ENCODE measurements around the gene MRPL21.
"Not testable (repeated sequence)": the region's sequence is repeated elsewhere in the genome, so short reads cannot be mapped to it uniquely, and the experiment has no call there.

MRPL21 gene

GRCh38 chr11:68881320-68881719, 22.3 kb downstream of the MRPL21 start:
- no peak overlapping the region for H3K9ac ChIP-seq (ENCODE audit: low read depth, low read length)
- no peaks in the 10 kb centered on the region; the same call in 1 of the 2 replicates for H3K36me3 ChIP-seq (ENCODE audit: insufficient read depth, low read length)
- no peaks in the 10 kb centered on the region for H3K4me1 ChIP-seq (ENCODE audit: insufficient read depth, low read length)
- H3K9me3 ChIP-seq (ENCODE audit: control insufficient read depth, insufficient read depth, low read length), result no peaks in the 10 kb centered on the region

GRCh38 chr11:68880851-68881250, 22.8 kb downstream of the MRPL21 start:
- H3K36me3 ChIP-seq (ENCODE audit: insufficient read depth, low read length), result no peaks in the 10 kb centered on the region; the same call in 1 of the 2 replicates
- no peaks in the 10 kb centered on the region for H3K9me3 ChIP-seq (ENCODE audit: control insufficient read depth, insufficient read depth, low read length)
- H3K9ac ChIP-seq (ENCODE audit: low read depth, low read length), result no peak overlapping the region
- no peaks in the 10 kb centered on the region for H3K4me1 ChIP-seq (ENCODE audit: insufficient read depth, low read length)

- Histone ChIP-seq H3K9ac (ENCODE audit: low read depth, low read length) (no peak overlapping the region), H3K4me1 (ENCODE audit: insufficient read depth, low read length) (no peaks in the 10 kb centered on the region), H3K9me3 (ENCODE audit: control insufficient read depth, insufficient read depth, low read length) (no peaks in the 10 kb centered on the region), H3K36me3 (ENCODE audit: insufficient read depth, low read length) (no peaks in the 10 kb centered on the region; the same call in 1 of the 2 replicates)
These were observed 25.6 kb downstream of the MRPL21 start for GRCh38 chr11:68878022-68878421.

- no peak overlapping the region for H3K9ac ChIP-seq (ENCODE audit: low read depth, low read length)
- H3K4me1 ChIP-seq (ENCODE audit: insufficient read depth, low read length), result peaks cover 14% of the 10 kb centered on the region
- H3K36me3 ChIP-seq (ENCODE audit: insufficient read depth, low read length), result no peaks in the 10 kb centered on the region
- no peaks in the 10 kb centered on the region for H3K9me3 ChIP-seq (ENCODE audit: control insufficient read depth, insufficient read depth, low read length)
These were observed 31.2 kb downstream of the MRPL21 start for GRCh38 chr11:68872216-68873003.

- Histone ChIP-seq H3K9me3 (ENCODE audit: control insufficient read depth, insufficient read depth, low read length) (no peaks in the 10 kb centered on the region), H3K4me1 (ENCODE audit: insufficient read depth, low read length) (peaks cover 14% of the 10 kb centered on the region), H3K9ac (ENCODE audit: low read depth, low read length) (peak overlapping the region; percentile 54; the same call in 1 of the 2 replicates), H3K36me3 (ENCODE audit: insufficient read depth, low read length) (no peaks in the 10 kb centered on the region)
These were observed 33.2 kb downstream of the MRPL21 start for GRCh38 chr11:68870470-68870869.

- Histone ChIP-seq H3K4me1 (ENCODE audit: insufficient read depth, low read length) (peaks cover 14% of the 10 kb centered on the region), H3K9me3 (ENCODE audit: control insufficient read depth, insufficient read depth, low read length) (peaks cover 5% of the 10 kb centered on the region; the same call in 1 of the 2 replicates), H3K36me3 (ENCODE audit: insufficient read depth, low read length) (no peaks in the 10 kb centered on the region), H3K9ac (ENCODE audit: low read depth, low read length) (no peak overlapping the region)
These were observed 35.3 kb downstream of the MRPL21 start for GRCh38 chr11:68868221-68868835.

- H3K9ac ChIP-seq (ENCODE audit: low read depth, low read length), result no peak overlapping the region
- peaks cover 7% of the 10 kb centered on the region; the same call in 1 of the 2 replicates for H3K9me3 ChIP-seq (ENCODE audit: control insufficient read depth, insufficient read depth, low read length)
- peaks cover 14% of the 10 kb centered on the region for H3K4me1 ChIP-seq (ENCODE audit: insufficient read depth, low read length)
- no peaks in the 10 kb centered on the region for H3K36me3 ChIP-seq (ENCODE audit: insufficient read depth, low read length)
These were observed 36.6 kb downstream of the MRPL21 start for GRCh38 chr11:68867066-68867465.

- H3K4me1 ChIP-seq (ENCODE audit: insufficient read depth, low read length), result peaks cover 11% of the 10 kb centered on the region
- no peaks in the 10 kb centered on the region for H3K36me3 ChIP-seq (ENCODE audit: insufficient read depth, low read length)
- H3K9me3 ChIP-seq (ENCODE audit: control insufficient read depth, insufficient read depth, low read length), result peaks cover 7% of the 10 kb centered on the region; the same call in 1 of the 2 replicates
- no peak overlapping the region for H3K9ac ChIP-seq (ENCODE audit: low read depth, low read length)
These were observed 38.4 kb downstream of the MRPL21 start for GRCh38 chr11:68865241-68865640.

GRCh38 chr11:68863553-68864265, 39.9 kb downstream of the MRPL21 start:
- Histone ChIP-seq H3K9me3 (ENCODE audit: control insufficient read depth, insufficient read depth, low read length) (peaks cover 11% of the 10 kb centered on the region; the same call in 1 of the 2 replicates), H3K36me3 (ENCODE audit: insufficient read depth, low read length) (no peaks in the 10 kb centered on the region), H3K4me1 (ENCODE audit: insufficient read depth, low read length) (peaks cover 3% of the 10 kb centered on the region), H3K9ac (ENCODE audit: low read depth, low read length) (no peak overlapping the region)

GRCh38 chr11:68862421-68862820, 41.2 kb downstream of the MRPL21 start:
- H3K36me3 ChIP-seq (ENCODE audit: insufficient read depth, low read length), result no peaks in the 10 kb centered on the region
- H3K9ac ChIP-seq (ENCODE audit: low read depth, low read length), result no peak overlapping the region
- H3K4me1 ChIP-seq (ENCODE audit: insufficient read depth, low read length), result no peaks in the 10 kb centered on the region
- peaks cover 11% of the 10 kb centered on the region; the same call in 1 of the 2 replicates for H3K9me3 ChIP-seq (ENCODE audit: control insufficient read depth, insufficient read depth, low read length)

- Histone ChIP-seq H3K36me3 (ENCODE audit: insufficient read depth, low read length) (no peaks in the 10 kb centered on the region), H3K9me3 (ENCODE audit: control insufficient read depth, insufficient read depth, low read length) (peaks cover 11% of the 10 kb centered on the region; the same call in 1 of the 2 replicates), H3K4me1 (ENCODE audit: insufficient read depth, low read length) (0 out of 2 replicates have a peak, but pooled peaks cover 3% of the 10 kb centered on the region)
These were observed 44.5 kb downstream of the MRPL21 start for GRCh38 chr11:68859123-68859522.

GRCh38 chr11:68857037-68857586, 46.5 kb downstream of the MRPL21 start:
- 0 out of 2 replicates have a peak, but pooled peaks cover 3% of the 10 kb centered on the region for H3K4me1 ChIP-seq (ENCODE audit: insufficient read depth, low read length)

More at GRCh38 chr11:68859123-68859522, 44.5 kb downstream of the MRPL21 start:
- no peak overlapping the region for H3K9ac ChIP-seq (ENCODE audit: low read depth, low read length)

GRCh38 chr11:68856425-68857030, 47.1 kb downstream of the MRPL21 start:
- H3K9me3 ChIP-seq (ENCODE audit: control insufficient read depth, insufficient read depth, low read length); H3K9ac ChIP-seq (ENCODE audit: low read depth, low read length); H3K4me1 ChIP-seq (ENCODE audit: insufficient read depth, low read length); H3K36me3 ChIP-seq (ENCODE audit: insufficient read depth, low read length): not testable (repeated sequence)

More at GRCh38 chr11:68857037-68857586, 46.5 kb downstream of the MRPL21 start:
- Histone ChIP-seq H3K9me3 (ENCODE audit: control insufficient read depth, insufficient read depth, low read length) (peaks cover 4% of the 10 kb centered on the region; the same call in 1 of the 2 replicates), H3K36me3 (ENCODE audit: insufficient read depth, low read length) (no peaks in the 10 kb centered on the region), H3K9ac (ENCODE audit: low read depth, low read length) (no peak overlapping the region)
